ENCODE measurements around the gene DCC.

Gene DCC

DNA sequence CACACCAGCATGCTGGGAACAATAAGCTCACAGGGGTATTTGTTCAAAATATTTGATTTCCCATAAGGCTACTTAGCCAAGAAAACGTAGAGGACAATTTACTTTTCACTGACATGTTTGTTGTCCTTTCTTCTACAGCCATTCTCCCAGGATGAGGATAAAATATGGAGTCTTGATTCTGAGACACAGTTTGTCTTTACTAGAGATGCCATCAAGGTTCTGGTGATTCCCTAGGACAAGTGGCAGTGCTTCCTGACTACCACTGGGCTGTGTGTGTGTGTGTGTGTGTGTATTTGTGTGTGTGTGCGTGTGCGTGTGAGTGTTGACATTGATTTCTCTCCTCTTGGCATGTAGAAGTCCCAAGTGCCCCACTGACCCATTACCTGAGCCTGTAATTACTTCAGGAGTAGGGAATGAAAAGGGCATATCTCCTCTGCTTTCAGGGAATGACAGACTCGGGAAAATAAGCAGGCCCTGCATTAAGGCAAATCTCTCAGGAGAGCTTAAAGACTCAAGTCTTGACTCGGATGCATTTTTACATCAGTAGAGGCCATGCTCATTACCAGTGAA, 761.6 kb downstream of the DCC start:
- no peak overlapping the region for H3K4me3 ChIP-seq (ENCODE audit: low read length, poor library complexity, severe bottlenecking)
- H3K27me3 ChIP-seq (ENCODE audit: insufficient read depth, low read length, poor library complexity, severe bottlenecking) = no peaks in the 10 kb centered on the region
- H3K9ac ChIP-seq (ENCODE audit: low read depth, low read length, poor library complexity, severe bottlenecking) = no peak overlapping the region
- no peaks in the 10 kb centered on the region for H3F3A ChIP-seq (ENCODE audit: low read depth)
- H3K9me2 ChIP-seq (replicated peaks; ENCODE audit: low read depth, low read length) = no peaks in the 10 kb centered on the region
- TF ChIP-seq EZH2phosphoT487 (IDR thresholded peaks at IDR 0.05; ENCODE audit: borderline replicate concordance) = no peak
- TF ChIP-seq, protein P1, sequence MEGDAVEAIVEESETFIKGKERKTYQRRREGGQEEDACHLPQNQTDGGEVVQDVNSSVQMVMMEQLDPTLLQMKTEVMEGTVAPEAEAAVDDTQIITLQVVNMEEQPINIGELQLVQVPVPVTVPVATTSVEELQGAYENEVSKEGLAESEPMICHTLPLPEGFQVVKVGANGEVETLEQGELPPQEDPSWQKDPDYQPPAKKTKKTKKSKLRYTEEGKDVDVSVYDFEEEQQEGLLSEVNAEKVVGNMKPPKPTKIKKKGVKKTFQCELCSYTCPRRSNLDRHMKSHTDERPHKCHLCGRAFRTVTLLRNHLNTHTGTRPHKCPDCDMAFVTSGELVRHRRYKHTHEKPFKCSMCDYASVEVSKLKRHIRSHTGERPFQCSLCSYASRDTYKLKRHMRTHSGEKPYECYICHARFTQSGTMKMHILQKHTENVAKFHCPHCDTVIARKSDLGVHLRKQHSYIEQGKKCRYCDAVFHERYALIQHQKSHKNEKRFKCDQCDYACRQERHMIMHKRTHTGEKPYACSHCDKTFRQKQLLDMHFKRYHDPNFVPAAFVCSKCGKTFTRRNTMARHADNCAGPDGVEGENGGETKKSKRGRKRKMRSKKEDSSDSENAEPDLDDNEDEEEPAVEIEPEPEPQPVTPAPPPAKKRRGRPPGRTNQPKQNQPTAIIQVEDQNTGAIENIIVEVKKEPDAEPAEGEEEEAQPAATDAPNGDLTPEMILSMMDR (conservative IDR thresholded peaks at IDR 0.05; ENCODE audit: low read length) = no peak
- H3K4me1 ChIP-seq (ENCODE audit: insufficient read depth, low read length, poor library complexity, severe bottlenecking) = no peaks in the 10 kb centered on the region
- H4K20me1 ChIP-seq (ENCODE audit: insufficient read depth, low read length, poor library complexity, severe bottlenecking) = no peaks in the 10 kb centered on the region
- H3K79me2 ChIP-seq (ENCODE audit: insufficient read depth, low read length) = no peaks in the 10 kb centered on the region
- no peak overlapping the region for H3K4me2 ChIP-seq (ENCODE audit: low read depth, low read length, poor library complexity, severe bottlenecking)
- H3K9me3 ChIP-seq (ENCODE audit: insufficient read depth, low read depth, low read length) = no peaks in the 10 kb centered on the region
- no peaks in the 10 kb centered on the region for H3K36me3 ChIP-seq (ENCODE audit: insufficient read depth, low read length)
- no peak overlapping the region for H2AFZ ChIP-seq (ENCODE audit: low read length)

- Histone ChIP-seq H4K20me1 (ENCODE audit: insufficient read depth, low read length, poor library complexity, severe bottlenecking) (no peaks in the 10 kb centered on the region), H3F3A (ENCODE audit: low read depth) (no peaks in the 10 kb centered on the region), H3K36me3 (ENCODE audit: insufficient read depth, low read length) (no peaks in the 10 kb centered on the region), H3K9ac (ENCODE audit: low read depth, low read length, poor library complexity, severe bottlenecking) (no peak overlapping the region), H3K79me2 (ENCODE audit: insufficient read depth, low read length) (no peaks in the 10 kb centered on the region), H3K9me2 (replicated peaks; ENCODE audit: low read depth, low read length) (no peaks in the 10 kb centered on the region), H3K27me3 (ENCODE audit: insufficient read depth, low read length, poor library complexity, severe bottlenecking) (no peaks in the 10 kb centered on the region), H3K9me3 (ENCODE audit: insufficient read depth, low read depth, low read length) (no peaks in the 10 kb centered on the region), H3K4me2 (ENCODE audit: low read depth, low read length, poor library complexity, severe bottlenecking) (no peak overlapping the region), H3K4me1 (ENCODE audit: insufficient read depth, low read length, poor library complexity, severe bottlenecking) (no peaks in the 10 kb centered on the region), H3K4me3 (ENCODE audit: low read length, poor library complexity, severe bottlenecking) (no peak overlapping the region), H2AFZ (ENCODE audit: low read length) (no peak overlapping the region)
- no peak for TF ChIP-seq EZH2phosphoT487 (IDR thresholded peaks at IDR 0.05; ENCODE audit: borderline replicate concordance)
- TF ChIP-seq, protein P1 (conservative IDR thresholded peaks at IDR 0.05; ENCODE audit: low read length) = no peak
Measured at GRCh38 chr18:53114441-53114840, 774.4 kb downstream of the DCC start.

GRCh38 chr18:53115876-53116585, 776.0 kb downstream of the DCC start:
- H3K36me3 ChIP-seq (ENCODE audit: insufficient read depth, low read length) = no peaks in the 10 kb centered on the region
- H3K27me3 ChIP-seq (ENCODE audit: insufficient read depth, low read length, poor library complexity, severe bottlenecking) = no peaks in the 10 kb centered on the region
- H4K20me1 ChIP-seq (ENCODE audit: insufficient read depth, low read length, poor library complexity, severe bottlenecking) = no peaks in the 10 kb centered on the region
- H3K4me3 ChIP-seq (ENCODE audit: low read length, poor library complexity, severe bottlenecking) = no peak overlapping the region
- no peak for TF ChIP-seq EZH2phosphoT487 (IDR thresholded peaks at IDR 0.05; ENCODE audit: borderline replicate concordance)
- TF ChIP-seq, protein P1 (conservative IDR thresholded peaks at IDR 0.05; ENCODE audit: low read length) = no peak
- H3K79me2 ChIP-seq (ENCODE audit: insufficient read depth, low read length) = no peaks in the 10 kb centered on the region
- no peak overlapping the region for H2AFZ ChIP-seq (ENCODE audit: low read length)
- H3K9me2 ChIP-seq (replicated peaks; ENCODE audit: low read depth, low read length) = no peaks in the 10 kb centered on the region
- H3K4me1 ChIP-seq (ENCODE audit: insufficient read depth, low read length, poor library complexity, severe bottlenecking) = no peaks in the 10 kb centered on the region
- H3K9ac ChIP-seq (ENCODE audit: low read depth, low read length, poor library complexity, severe bottlenecking) = no peak overlapping the region
- H3K9me3 ChIP-seq (ENCODE audit: insufficient read depth, low read depth, low read length) = no peaks in the 10 kb centered on the region
- H3F3A ChIP-seq (ENCODE audit: low read depth) = no peaks in the 10 kb centered on the region
- no peak overlapping the region for H3K4me2 ChIP-seq (ENCODE audit: low read depth, low read length, poor library complexity, severe bottlenecking)

Data from Loucy (cell line).